Parathyroid adenoma (tissue), 2 donors: ENCODE results near the gene PSG4.
"Not testable (repeated sequence)": the region's sequence is repeated elsewhere in the genome, so short reads cannot be mapped to it uniquely, and the experiment has no call there.

Experiments used
- H2AFZ ChIP-seq: fragments of 300-600 bp; sonication (generic); one replicate; pipeline ENCODE4 v1.7.0; 2017; ENCODE audit warnings: antibody characterized with exemption, mild to moderate bottlenecking
- H3K27ac ChIP-seq: fragments of 300-600 bp; sonication (generic); one replicate; pipeline ENCODE4 v1.7.0; 2017
- H3K27me3 ChIP-seq: fragments of 300-600 bp; sonication (generic); one replicate; pipeline ENCODE4 v1.7.0; 2017; ENCODE audit warnings: low read length; ENCODE audit not compliant: control insufficient read depth, insufficient read depth
- H3K36me3 ChIP-seq: fragments of 300-600 bp; sonication (generic); one replicate; pipeline ENCODE4 v1.7.0; 2017; ENCODE audit warnings: low read length; ENCODE audit not compliant: control insufficient read depth, insufficient read depth
- H3K4me1 ChIP-seq: fragments of 300-600 bp; sonication (generic); one replicate; pipeline ENCODE4 v1.7.0; 2017; ENCODE audit warnings: control low read depth
- H3K4me2 ChIP-seq: fragments of 300-600 bp; sonication (generic); one replicate; pipeline ENCODE4 v1.7.0; 2017; ENCODE audit warnings: low read length
- H3K4me3 ChIP-seq: fragments of 300-600 bp; sonication (generic); one replicate; pipeline ENCODE4 v1.7.0; 2017; ENCODE audit warnings: low read depth, low read length
- H3K79me2 ChIP-seq: fragments of 300-600 bp; sonication (generic); one replicate; pipeline ENCODE4 v1.7.0; 2017; ENCODE audit warnings: control low read depth
- H3K9ac ChIP-seq: fragments of 300-600 bp; sonication (generic); one replicate; pipeline ENCODE4 v1.7.0; 2017; ENCODE audit warnings: mild to moderate bottlenecking
- H3K9me3 ChIP-seq: fragments of 300-600 bp; sonication (generic); one replicate; pipeline ENCODE4 v1.7.0; 2017; ENCODE audit warnings: low read length; ENCODE audit not compliant: control insufficient read depth
- CTCF ChIP-seq: fragments of 300-600 bp; sonication (generic); IDR thresholded peaks from one replicate; pipeline ENCODE4 v1.7.0; 2017; ENCODE audit warnings: antibody characterized with exemption, mild to moderate bottlenecking
- donor health status: primary hyperparathyroidism.

Gene PSG4

GRCh38 chr19:43207991-43208390 is 2.6 kb upstream of the PSG4 start:
- no peak overlapping the region for H3K4me3 ChIP-seq
- no peaks in the 10 kb centered on the region for H3K9me3 ChIP-seq
- H3K4me1 ChIP-seq: peaks cover 9% of the 10 kb centered on the region
- H3K36me3 ChIP-seq: no peaks in the 10 kb centered on the region
- H3K4me2 ChIP-seq: no peak overlapping the region
- H3K27ac ChIP-seq: peak overlapping the region; percentile 33
- no peak for TF ChIP-seq CTCF
- no peak overlapping the region for H3K9ac ChIP-seq
- H3K27me3 ChIP-seq: no peaks in the 10 kb centered on the region
- peak overlapping the region; percentile 47 for H2AFZ ChIP-seq
- H3K79me2 ChIP-seq: no peaks in the 10 kb centered on the region

GRCh38 chr19:43207174-43207573 is 1.7 kb upstream of the PSG4 start:
- H3K4me2 ChIP-seq, H3K9me3 ChIP-seq, H3K36me3 ChIP-seq, H3K79me2 ChIP-seq, H2AFZ ChIP-seq, H3K4me3 ChIP-seq, H3K27me3 ChIP-seq, H3K9ac ChIP-seq: not testable (repeated sequence)
- peak; percentile 37 for TF ChIP-seq CTCF
- peak overlapping the region; percentile 19 for H3K27ac ChIP-seq
- peaks cover 12% of the 10 kb centered on the region for H3K4me1 ChIP-seq

- peak overlapping the region; percentile 96 for H3K27ac ChIP-seq
- H3K36me3 ChIP-seq: not testable (repeated sequence)
- peaks cover 26% of the 10 kb centered on the region for H3K4me1 ChIP-seq
Measured at GRCh38 chr19:43203611-43204010, 1.8 kb downstream of the PSG4 start.

GRCh38 chr19:43201891-43202290 is 3.5 kb downstream of the PSG4 start:
- not testable (repeated sequence) for H2AFZ ChIP-seq, H3K36me3 ChIP-seq, H3K9ac ChIP-seq, H3K79me2 ChIP-seq, H3K27me3 ChIP-seq, H3K4me2 ChIP-seq, H3K9me3 ChIP-seq, H3K4me3 ChIP-seq
- Histone ChIP-seq H3K4me1 (peaks cover 26% of the 10 kb centered on the region), H3K27ac (peak overlapping the region; percentile 96)

More at GRCh38 chr19:43203611-43204010, 1.8 kb downstream of the PSG4 start:
- H3K4me3 ChIP-seq, H2AFZ ChIP-seq, H3K9me3 ChIP-seq, H3K9ac ChIP-seq, H3K27me3 ChIP-seq, H3K79me2 ChIP-seq, H3K4me2 ChIP-seq: not testable (repeated sequence)

GRCh38 chr19:43201337-43201801 is 4.1 kb downstream of the PSG4 start:
- H3K79me2 ChIP-seq, H3K27me3 ChIP-seq, H3K36me3 ChIP-seq, H3K9me3 ChIP-seq, H3K4me3 ChIP-seq, H3K9ac ChIP-seq, H3K4me2 ChIP-seq: not testable (repeated sequence)
- Histone ChIP-seq H3K4me1 (peaks cover 26% of the 10 kb centered on the region), H3K27ac (peak overlapping the region; percentile 96), H2AFZ (peak overlapping the region; percentile 58)

GRCh38 chr19:43198686-43199419 is 6.6 kb downstream of the PSG4 start:
- not testable (repeated sequence) for H3K4me2 ChIP-seq, H3K4me3 ChIP-seq, H3K27me3 ChIP-seq, H2AFZ ChIP-seq, H3K36me3 ChIP-seq, H3K9me3 ChIP-seq, H3K9ac ChIP-seq, H3K79me2 ChIP-seq
- TF ChIP-seq CTCF: peak; percentile 36
- Histone ChIP-seq H3K4me1 (peaks cover 21% of the 10 kb centered on the region), H3K27ac (peak overlapping the region; percentile 61)

GRCh38 chr19:43197666-43198397 is 7.6 kb downstream of the PSG4 start:
- not testable (repeated sequence) for H3K9me3 ChIP-seq, H3K4me2 ChIP-seq, H2AFZ ChIP-seq, H3K36me3 ChIP-seq, H3K4me3 ChIP-seq, H3K27me3 ChIP-seq, H3K9ac ChIP-seq, H3K27ac ChIP-seq, H3K79me2 ChIP-seq
- peaks cover 17% of the 10 kb centered on the region for H3K4me1 ChIP-seq

GRCh38 chr19:43194397-43194796 is 11.0 kb downstream of the PSG4 start:
- H3K9me3 ChIP-seq, H3K27me3 ChIP-seq, H3K4me1 ChIP-seq, H3K27ac ChIP-seq, H3K36me3 ChIP-seq, H3K79me2 ChIP-seq, H3K9ac ChIP-seq, H3K4me2 ChIP-seq, H3K4me3 ChIP-seq, H2AFZ ChIP-seq: not testable (repeated sequence)
